Measurements from ENCODE around the gene RARA.
"Not testable (repeated sequence)": the region's sequence is repeated elsewhere in the genome, so short reads cannot be mapped to it uniquely, and the experiment has no call there.

The RARA gene

DNA sequence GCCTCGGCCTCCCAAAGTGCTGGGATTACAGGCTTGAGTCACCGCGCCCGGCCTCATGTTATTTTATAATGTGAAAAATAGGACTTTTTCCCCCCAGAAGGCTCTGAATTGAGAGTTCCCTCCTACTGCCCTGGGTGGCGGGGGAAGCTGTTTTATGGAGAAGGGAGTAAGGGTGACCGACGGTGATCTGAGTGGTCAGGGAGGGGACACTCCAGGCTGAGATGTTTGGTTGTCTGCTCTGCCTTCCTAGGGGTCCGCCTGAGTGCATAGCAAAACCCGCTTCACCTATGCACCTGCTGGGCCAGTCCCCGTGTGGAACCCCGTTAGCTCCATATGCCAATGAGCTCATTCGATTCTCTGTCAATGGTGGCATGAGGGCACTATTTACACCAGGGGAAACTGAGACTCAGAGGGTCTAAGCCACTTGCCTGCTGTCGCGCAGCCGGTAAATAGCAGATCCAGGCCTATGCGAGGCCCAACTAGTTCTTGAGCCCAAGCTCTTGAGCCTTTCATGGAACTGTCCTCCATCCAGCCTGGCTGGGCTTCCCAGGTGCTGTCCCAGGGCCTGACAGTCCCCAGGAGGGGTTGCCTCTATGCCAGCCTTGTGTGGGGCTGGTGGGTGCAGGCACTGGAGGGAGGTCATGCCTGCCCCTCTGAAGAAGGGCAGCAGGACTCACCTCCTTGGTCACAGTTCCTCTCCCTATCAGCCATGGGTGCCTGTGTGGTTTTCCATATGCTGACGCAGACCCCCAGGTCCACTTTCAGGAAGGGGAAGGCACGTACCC is 57.3 kb downstream of the RARA start:
- no peak for ATAC-seq
- TF ChIP-seq ISL1 (CRISPR knock-in tag; IDR thresholded peaks at IDR 0.05) = no peak
- TF ChIP-seq ARNTL (CRISPR knock-in tag; IDR thresholded peaks at IDR 0.05; ENCODE audit: borderline replicate concordance, low read depth) = no peak
- TF ChIP-seq ZNF565 (CRISPR knock-in tag; conservative IDR thresholded peaks at IDR 0.05; ENCODE audit: low read depth) = no peak
- TF ChIP-seq ZC3H10 (CRISPR knock-in tag; IDR thresholded peaks at IDR 0.05) = no peak
- TF ChIP-seq OSR1 (CRISPR knock-in tag; IDR thresholded peaks at IDR 0.05) = no peak
- TF ChIP-seq, protein P1, sequence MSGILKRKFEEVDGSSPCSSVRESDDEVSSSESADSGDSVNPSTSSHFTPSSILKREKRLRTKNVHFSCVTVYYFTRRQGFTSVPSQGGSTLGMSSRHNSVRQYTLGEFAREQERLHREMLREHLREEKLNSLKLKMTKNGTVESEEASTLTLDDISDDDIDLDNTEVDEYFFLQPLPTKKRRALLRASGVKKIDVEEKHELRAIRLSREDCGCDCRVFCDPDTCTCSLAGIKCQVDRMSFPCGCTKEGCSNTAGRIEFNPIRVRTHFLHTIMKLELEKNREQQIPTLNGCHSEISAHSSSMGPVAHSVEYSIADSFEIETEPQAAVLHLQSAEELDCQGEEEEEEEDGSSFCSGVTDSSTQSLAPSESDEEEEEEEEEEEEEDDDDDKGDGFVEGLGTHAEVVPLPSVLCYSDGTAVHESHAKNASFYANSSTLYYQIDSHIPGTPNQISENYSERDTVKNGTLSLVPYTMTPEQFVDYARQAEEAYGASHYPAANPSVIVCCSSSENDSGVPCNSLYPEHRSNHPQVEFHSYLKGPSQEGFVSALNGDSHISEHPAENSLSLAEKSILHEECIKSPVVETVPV (CRISPR knock-in tag; IDR thresholded peaks at IDR 0.05) = no peak
- no peak for TF ChIP-seq GLIS3 (CRISPR knock-in tag; IDR thresholded peaks at IDR 0.05)
- TF ChIP-seq, protein P2, sequence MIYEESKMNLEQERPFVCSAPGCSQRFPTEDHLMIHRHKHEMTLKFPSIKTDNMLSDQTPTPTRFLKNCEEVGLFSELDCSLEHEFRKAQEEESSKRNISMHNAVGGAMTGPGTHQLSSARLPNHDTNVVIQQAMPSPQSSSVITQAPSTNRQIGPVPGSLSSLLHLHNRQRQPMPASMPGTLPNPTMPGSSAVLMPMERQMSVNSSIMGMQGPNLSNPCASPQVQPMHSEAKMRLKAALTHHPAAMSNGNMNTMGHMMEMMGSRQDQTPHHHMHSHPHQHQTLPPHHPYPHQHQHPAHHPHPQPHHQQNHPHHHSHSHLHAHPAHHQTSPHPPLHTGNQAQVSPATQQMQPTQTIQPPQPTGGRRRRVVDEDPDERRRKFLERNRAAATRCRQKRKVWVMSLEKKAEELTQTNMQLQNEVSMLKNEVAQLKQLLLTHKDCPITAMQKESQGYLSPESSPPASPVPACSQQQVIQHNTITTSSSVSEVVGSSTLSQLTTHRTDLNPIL (CRISPR knock-in tag; IDR thresholded peaks at IDR 0.05; ENCODE audit: low read depth) = no peak
- TF ChIP-seq, protein P3, sequence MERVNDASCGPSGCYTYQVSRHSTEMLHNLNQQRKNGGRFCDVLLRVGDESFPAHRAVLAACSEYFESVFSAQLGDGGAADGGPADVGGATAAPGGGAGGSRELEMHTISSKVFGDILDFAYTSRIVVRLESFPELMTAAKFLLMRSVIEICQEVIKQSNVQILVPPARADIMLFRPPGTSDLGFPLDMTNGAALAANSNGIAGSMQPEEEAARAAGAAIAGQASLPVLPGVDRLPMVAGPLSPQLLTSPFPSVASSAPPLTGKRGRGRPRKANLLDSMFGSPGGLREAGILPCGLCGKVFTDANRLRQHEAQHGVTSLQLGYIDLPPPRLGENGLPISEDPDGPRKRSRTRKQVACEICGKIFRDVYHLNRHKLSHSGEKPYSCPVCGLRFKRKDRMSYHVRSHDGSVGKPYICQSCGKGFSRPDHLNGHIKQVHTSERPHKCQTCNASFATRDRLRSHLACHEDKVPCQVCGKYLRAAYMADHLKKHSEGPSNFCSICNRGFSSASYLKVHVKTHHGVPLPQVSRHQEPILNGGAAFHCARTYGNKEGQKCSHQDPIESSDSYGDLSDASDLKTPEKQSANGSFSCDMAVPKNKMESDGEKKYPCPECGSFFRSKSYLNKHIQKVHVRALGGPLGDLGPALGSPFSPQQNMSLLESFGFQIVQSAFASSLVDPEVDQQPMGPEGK (CRISPR knock-in tag; IDR thresholded peaks at IDR 0.05; ENCODE audit: borderline replicate concordance) = no peak
- no peak for TF ChIP-seq ZFP30 (CRISPR knock-in tag; IDR thresholded peaks at IDR 0.05)

DNA sequence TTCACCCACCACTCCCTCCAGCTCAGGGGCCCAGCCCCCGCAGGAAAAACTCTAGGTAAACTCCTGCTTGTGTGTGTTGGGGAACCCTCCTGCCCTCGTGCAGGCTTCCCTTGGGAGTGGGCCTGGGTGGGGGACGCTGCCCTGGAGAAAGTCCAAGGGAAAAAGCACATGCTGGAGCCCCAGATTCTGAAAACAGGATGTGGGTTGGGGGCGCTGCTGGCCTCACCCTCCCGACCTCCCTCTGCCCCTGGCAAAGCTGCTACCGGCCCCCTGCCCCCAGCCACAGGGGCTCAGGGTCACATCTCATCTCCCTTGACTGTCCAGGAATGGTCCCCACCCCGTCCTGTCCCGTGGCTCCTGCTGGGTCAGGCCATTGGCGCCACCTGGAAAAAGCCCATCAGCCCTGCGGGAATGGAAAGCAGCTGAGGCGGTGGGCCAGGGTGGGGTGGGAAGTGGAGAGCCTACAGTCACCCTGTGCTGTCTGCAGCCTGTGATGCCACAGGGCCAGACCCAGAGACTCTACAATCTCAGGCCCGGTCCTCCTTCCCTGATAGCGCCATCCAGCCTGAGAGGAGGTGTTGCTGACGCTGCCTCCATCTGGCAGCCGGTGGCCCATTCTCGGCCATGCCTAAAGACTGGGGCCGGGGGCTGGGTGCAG is 58.0 kb downstream of the RARA start:
- no peak for TF ChIP-seq ZFP3 (CRISPR knock-in tag; IDR thresholded peaks at IDR 0.05)
- TF ChIP-seq PPARA (CRISPR knock-in tag; IDR thresholded peaks at IDR 0.05; ENCODE audit: borderline replicate concordance) = no peak
- no peak for TF ChIP-seq ESRRG (CRISPR knock-in tag; IDR thresholded peaks at IDR 0.05)

DNA sequence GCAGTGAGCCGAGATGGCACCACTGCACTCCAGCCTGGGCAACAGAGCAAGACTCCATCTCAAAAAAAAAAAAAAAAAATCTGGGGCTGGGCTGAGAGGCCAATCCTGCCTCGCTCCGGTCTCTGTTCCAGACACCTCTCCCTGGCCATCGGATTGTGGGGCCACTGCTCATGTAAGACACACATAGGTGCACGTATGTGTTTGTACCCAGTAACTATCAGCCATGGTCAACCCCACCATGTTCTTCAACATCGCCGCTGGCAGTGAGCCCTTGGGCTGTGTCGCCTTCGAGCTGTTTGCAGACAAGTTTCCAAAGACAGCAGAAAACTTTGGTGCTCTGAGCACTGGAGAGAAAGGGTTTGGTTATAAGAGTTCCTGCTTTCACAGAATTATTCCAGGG is 58.7 kb downstream of the RARA start:
- not testable (repeated sequence) for ATAC-seq

More for the DNA sequence above, 58.0 kb downstream of the RARA start:
- ATAC-seq = no peak

DNA sequence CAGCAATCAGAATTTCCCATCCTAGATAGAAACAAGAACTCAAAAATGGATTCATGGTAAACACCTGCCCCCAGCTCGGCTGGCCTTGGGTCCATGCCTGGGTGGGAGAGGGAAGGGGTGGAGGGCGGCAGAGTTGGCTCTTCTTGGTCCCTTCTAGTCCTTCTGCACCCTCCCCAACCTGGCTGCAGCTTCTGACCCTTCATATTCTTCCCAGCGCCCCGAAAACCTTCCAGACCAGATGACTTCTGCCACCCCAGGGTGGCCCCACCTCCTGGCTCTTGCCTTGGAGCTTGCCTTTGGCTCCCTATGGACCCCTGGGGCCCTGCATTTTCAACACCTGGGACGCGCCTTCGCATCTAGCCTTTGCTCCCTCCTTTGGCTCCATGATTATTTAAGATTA is 60.9 kb downstream of the RARA start:
- TF ChIP-seq OSR1 (CRISPR knock-in tag; IDR thresholded peaks at IDR 0.05) (no peak), ZNF70 (CRISPR knock-in tag; IDR thresholded peaks at IDR 0.05) (no peak), ISL1 (CRISPR knock-in tag; IDR thresholded peaks at IDR 0.05) (no peak), ZNF8 (CRISPR knock-in tag; IDR thresholded peaks at IDR 0.05) (no peak), ARNTL (CRISPR knock-in tag; IDR thresholded peaks at IDR 0.05; ENCODE audit: borderline replicate concordance, low read depth) (no peak), CSDC2 (CRISPR knock-in tag; IDR thresholded peaks at IDR 0.05) (no peak), RARB (CRISPR knock-in tag; IDR thresholded peaks at IDR 0.05) (no peak), GLIS3 (CRISPR knock-in tag; IDR thresholded peaks at IDR 0.05) (no peak), ZFP30 (CRISPR knock-in tag; IDR thresholded peaks at IDR 0.05) (no peak)
- TF ChIP-seq, protein P2 (CRISPR knock-in tag; IDR thresholded peaks at IDR 0.05; ENCODE audit: low read depth) = no peak
- TF ChIP-seq, protein P4, sequence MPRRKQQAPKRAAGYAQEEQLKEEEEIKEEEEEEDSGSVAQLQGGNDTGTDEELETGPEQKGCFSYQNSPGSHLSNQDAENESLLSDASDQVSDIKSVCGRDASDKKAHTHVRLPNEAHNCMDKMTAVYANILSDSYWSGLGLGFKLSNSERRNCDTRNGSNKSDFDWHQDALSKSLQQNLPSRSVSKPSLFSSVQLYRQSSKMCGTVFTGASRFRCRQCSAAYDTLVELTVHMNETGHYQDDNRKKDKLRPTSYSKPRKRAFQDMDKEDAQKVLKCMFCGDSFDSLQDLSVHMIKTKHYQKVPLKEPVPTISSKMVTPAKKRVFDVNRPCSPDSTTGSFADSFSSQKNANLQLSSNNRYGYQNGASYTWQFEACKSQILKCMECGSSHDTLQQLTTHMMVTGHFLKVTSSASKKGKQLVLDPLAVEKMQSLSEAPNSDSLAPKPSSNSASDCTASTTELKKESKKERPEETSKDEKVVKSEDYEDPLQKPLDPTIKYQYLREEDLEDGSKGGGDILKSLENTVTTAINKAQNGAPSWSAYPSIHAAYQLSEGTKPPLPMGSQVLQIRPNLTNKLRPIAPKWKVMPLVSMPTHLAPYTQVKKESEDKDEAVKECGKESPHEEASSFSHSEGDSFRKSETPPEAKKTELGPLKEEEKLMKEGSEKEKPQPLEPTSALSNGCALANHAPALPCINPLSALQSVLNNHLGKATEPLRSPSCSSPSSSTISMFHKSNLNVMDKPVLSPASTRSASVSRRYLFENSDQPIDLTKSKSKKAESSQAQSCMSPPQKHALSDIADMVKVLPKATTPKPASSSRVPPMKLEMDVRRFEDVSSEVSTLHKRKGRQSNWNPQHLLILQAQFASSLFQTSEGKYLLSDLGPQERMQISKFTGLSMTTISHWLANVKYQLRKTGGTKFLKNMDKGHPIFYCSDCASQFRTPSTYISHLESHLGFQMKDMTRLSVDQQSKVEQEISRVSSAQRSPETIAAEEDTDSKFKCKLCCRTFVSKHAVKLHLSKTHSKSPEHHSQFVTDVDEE (CRISPR knock-in tag; IDR thresholded peaks at IDR 0.05) = no peak
- TF ChIP-seq, protein P5, sequence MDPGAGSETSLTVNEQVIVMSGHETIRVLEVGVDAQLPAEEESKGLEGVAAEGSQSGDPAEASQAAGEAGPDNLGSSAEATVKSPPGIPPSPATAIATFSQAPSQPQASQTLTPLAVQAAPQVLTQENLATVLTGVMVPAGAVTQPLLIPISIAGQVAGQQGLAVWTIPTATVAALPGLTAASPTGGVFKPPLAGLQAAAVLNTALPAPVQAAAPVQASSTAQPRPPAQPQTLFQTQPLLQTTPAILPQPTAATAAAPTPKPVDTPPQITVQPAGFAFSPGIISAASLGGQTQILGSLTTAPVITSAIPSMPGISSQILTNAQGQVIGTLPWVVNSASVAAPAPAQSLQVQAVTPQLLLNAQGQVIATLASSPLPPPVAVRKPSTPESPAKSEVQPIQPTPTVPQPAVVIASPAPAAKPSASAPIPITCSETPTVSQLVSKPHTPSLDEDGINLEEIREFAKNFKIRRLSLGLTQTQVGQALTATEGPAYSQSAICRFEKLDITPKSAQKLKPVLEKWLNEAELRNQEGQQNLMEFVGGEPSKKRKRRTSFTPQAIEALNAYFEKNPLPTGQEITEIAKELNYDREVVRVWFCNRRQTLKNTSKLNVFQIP (CRISPR knock-in tag; IDR thresholded peaks at IDR 0.05; ENCODE audit: borderline replicate concordance, low read depth) = no peak
- TF ChIP-seq, protein P3 (CRISPR knock-in tag; IDR thresholded peaks at IDR 0.05; ENCODE audit: borderline replicate concordance) = no peak
- TF ChIP-seq, protein P1 (CRISPR knock-in tag; IDR thresholded peaks at IDR 0.05) = no peak
- ATAC-seq = no peak
